ENCODE measurements around the gene AAGAB.

DNA sequence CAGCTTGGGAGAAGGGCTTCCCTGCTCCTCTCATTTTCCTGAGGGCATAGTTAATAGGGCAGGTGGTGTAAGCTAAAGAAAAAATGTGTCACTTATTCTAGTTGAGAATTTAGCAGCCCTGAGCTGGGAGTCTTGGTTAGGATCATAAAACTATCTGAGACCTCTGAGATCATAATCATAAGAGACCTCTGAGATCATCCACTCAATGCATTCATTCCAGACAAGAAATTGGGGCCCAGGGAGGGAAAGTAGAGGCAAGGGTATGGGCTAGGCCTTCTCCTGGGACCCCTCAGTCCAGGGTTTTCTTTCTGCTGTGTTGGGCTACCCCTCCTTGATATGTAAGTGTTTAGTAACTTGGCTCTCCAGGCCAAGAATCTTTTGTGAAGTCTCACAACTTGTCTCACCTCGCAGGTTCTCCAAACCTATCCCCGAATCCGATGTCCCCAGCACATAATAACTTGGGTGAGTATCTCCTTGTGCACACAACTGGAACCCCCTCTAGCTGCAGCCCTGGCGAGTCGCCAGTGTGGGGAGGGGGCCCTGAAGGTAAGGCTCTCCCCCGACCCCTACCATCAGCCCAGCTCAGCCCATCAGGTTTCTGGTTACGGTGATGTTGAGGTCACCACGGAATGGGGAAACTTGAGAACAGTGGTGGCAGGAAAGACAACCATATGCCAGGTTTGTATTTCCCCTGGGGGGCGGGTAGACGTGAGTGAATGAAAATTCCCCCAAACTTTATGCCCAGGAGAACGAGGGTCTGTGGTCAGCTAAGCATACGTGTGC lies 84.1 kb downstream of the AAGAB start:
- TF ChIP-seq, protein P1, sequence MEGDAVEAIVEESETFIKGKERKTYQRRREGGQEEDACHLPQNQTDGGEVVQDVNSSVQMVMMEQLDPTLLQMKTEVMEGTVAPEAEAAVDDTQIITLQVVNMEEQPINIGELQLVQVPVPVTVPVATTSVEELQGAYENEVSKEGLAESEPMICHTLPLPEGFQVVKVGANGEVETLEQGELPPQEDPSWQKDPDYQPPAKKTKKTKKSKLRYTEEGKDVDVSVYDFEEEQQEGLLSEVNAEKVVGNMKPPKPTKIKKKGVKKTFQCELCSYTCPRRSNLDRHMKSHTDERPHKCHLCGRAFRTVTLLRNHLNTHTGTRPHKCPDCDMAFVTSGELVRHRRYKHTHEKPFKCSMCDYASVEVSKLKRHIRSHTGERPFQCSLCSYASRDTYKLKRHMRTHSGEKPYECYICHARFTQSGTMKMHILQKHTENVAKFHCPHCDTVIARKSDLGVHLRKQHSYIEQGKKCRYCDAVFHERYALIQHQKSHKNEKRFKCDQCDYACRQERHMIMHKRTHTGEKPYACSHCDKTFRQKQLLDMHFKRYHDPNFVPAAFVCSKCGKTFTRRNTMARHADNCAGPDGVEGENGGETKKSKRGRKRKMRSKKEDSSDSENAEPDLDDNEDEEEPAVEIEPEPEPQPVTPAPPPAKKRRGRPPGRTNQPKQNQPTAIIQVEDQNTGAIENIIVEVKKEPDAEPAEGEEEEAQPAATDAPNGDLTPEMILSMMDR (IDR thresholded peaks at IDR 0.05): no peak
- no peak for TF ChIP-seq EZH2 (IDR thresholded peaks at IDR 0.05)
